HG02763 (cell line): ENCODE data around the gene CA12.
"Not testable (repeated sequence)": the region's sequence is repeated elsewhere in the genome, so short reads cannot be mapped to it uniquely, and the experiment has no call there.

Experiments
- ATAC-seq: cut with Tn5 transposase; IDR thresholded peaks from one replicate; pipeline ENCODE4 v1.9.1; 2021; ENCODE audit warnings: mild to moderate bottlenecking, moderate library complexity; ENCODE audit not compliant: unreplicated experiment

Gene CA12

GRCh38 chr15:63339006-63339766, 42.5 kb downstream of the CA12 start:
- no peak for ATAC-seq

- ATAC-seq = no peak
Measured at GRCh38 chr15:63338170-63338569, 43.5 kb downstream of the CA12 start.

GRCh38 chr15:63337046-63337445, 44.6 kb downstream of the CA12 start:
- ATAC-seq = no peak

DNA sequence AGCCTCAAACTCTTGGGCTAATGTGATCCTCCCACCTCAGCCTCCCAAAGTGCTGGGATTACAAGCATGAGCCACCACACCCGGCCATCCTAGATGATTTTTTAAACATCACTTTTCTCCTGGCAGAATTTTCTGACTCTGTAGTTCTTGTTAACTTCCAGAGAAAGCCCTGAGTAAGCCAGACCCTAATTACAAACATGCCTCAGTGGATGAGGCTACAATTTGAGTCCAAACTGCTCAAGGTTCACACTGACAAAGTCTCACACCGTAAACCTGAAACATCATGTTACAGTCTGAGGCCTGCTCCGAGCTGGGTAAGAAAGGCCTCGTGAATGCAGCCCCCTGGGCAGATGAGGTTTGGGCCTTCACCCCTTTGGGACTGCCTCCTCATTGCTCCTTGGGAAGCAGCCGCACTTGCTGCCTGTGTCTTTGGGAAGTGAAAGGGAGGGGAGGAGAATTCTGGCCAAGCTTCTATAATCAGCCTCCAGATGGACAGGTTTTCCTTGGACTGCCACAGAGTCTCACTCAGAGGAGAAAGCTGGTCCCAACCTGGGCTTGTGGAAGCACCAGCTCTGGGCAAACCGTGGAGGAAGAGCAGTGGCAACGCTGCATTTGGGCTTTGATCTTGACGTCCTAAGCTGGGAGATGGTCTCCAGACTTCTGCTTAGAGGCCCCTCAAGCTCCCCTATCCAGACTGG, 46.0 kb downstream of the CA12 start:
- no peak for ATAC-seq

DNA sequence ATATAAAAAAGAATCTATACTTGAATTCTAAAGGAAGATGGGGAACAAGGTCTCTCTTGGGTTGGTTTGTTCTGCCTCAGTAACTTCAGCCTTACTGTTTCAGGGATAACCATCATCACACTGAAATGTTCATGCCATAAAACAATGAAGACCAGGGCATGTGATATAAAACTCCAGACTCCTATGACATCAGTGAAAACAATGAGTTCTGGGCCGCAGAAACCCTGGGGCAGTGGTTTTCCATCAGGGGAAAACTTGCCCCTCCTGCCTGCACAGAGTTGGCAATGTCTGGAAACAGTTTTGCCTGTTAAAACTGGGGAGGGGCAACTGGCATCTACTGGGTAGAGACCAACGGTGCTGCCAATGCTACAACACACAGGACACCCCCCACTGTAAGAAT, 46.8 kb downstream of the CA12 start:
- no peak for ATAC-seq

DNA sequence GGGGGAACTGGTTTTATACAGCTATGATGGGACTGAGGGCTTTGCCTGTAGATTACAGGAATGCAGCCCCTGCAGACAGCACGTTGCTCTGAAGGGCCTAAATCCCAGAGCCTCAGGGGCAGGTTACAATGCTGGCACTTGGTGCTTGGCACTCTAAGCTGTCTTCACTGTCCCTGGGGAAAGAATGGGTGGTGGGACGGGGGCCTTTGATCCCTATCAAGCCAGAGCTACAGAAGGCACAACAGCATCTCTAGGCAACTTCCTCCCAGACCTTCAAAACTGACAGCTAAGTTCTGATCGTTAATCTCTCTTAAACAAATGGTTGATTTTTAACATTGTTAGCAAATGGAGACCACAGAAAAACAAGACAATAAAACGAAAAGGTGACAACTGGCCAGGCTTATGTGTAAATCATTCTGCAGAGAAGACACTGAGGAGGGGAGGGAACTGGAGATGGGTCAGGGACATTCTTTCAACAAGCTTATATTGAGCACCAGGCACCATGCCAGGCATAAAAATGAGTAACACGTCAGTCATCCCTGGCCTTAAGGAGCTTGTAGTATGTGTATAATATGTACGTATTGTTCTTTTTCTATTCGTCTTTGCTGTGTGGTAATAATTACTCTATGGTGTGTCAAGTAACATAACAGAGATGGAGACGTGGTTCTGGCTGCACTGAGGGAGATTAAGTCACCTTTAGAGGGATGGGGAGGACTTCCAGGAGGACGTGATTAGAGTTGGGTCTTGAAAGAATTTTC, 49.1 kb downstream of the CA12 start:
- no peak for ATAC-seq

- ATAC-seq = no peak
Measured at GRCh38 chr15:63331456-63331855, 50.2 kb downstream of the CA12 start.

GRCh38 chr15:63330926-63331325, 50.7 kb downstream of the CA12 start:
- ATAC-seq = no peak

DNA sequence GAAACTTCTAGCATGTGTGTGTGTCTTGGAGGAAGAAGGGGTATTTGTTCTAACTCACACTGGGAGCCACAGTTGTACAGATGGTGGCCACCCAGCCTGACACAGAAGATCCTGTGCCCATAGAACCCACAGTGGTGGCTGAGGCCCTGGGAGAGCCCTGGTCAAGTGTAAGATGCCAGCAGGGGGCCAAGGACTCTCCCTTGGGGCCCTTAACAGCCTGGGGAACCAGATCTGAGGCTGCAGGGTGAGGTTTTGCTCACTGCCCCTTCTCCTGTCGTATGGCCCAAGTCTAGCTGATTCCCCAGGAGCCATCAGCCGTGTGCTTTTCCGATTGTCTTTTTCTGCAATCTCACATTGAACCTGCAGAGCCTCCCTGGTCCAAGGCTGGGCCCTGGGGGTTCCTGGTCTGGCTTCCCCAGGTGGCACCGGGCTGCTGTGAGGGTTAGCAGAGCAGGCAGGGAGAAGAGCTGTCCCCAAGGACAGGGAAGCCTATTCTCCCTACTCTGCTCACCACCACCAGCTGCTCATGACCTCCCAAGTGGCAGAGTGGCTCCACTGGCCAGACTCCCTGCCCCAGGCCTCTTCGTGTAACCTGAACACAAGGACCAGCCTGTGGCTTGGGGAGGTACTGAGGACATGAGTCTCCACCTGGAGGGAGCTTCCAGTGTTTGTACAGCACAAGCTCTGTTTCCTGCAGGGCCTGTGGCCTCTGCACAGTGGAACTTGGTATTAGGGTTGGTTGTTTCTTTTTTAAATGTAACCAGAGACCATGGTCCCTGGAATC, 51.9 kb downstream of the CA12 start:
- ATAC-seq = no peak

GRCh38 chr15:63327648-63328421, 53.8 kb downstream of the CA12 start:
- ATAC-seq = no peak

- ATAC-seq = no peak
Measured at GRCh38 chr15:63324770-63325169, 56.9 kb downstream of the CA12 start.

DNA sequence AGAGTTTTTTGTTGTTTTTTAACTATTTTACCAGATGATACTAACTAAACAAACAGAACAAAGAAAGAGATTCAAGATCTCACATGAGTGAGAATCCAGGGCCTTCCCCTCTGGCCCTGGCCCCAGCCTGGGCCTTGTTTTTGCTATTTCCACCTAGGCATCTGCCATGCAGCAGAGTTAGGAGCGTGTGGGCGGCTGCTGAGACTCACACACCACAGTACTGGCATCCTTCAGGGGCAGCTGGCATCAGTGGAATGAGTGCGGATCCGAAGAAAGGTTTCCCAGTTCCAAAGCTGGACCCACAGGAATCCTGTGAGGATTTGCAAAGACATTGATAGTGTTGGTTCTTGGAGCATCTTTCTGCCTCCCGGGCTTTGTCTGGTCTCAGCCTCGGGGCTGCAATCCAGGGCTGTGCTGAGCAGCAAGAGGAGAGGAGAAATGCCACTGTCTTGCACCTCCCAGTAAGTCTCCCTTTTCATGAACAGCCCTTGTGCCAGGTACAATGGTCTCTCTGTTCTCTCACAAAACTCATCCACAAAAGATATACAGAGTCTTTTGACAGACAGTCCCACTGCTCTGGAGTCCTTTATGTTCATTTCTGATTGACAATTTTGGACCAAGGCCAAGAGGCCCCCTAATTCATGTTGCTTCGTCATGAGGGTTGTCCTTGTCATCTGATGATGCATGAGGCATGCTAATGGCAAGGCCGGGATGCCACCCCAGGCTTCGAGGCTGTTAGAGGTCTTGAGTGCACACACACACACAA, 57.7 kb downstream of the CA12 start:
- ATAC-seq = no peak

DNA sequence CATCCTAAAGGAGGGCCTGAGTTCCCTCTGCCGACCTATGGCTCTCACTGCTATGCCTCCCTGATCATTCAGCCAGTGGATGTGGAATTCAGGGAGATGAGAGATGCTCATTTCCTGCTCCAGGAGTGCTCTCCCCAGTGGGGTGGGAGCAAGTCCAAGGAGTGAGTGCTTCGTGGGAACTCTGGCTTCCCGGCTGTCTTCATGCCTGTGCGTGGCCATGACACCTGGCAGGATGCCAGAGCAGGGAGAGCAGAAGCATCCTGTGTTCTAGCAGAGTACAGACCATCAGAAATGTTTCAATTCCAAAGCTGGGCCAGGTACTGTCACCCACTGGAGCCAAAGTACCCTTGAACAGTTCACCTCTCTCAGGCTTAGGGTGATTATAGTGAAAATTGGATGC, 59.1 kb downstream of the CA12 start:
- ATAC-seq = no peak

DNA sequence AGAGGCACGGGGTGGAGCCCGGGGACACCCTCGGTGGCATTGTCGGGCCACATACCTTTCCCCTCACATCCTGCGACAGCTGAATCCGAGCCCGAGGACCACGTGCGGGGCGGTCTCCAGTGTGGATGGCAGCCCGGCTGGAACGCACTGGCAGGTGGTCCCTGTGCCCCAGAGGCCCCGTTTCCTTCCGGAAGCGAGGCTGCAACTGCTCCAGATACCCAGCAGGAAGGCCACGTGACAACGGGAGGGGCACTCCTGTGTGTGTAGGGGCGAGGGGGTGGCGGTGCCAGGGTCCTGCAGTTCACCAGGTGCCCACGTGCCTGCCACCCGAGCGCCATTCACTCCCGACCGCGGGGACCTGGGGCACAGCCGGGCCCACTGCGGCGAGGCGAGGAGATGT, 60.2 kb downstream of the CA12 start:
- ATAC-seq = no peak

DNA sequence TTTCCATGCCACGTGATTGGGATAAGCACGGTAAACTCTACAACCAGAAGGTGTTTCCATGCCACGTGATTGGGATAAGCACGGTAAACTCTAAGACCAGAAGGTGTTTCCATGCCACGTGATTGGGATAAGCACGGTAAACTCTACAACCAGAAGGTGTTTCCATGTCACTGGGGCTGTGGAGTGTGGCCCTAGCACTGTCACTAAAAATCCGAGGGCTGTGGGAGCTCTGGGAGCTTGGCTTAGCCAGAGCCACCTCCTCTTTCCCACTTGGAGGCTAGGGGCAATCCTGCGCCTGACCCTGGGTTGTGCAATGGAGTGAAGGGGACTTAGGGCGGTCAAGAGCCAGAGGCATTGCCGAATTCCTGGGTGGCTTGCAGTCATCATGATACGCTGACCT, 60.7 kb downstream of the CA12 start:
- ATAC-seq = not testable (repeated sequence)

DNA sequence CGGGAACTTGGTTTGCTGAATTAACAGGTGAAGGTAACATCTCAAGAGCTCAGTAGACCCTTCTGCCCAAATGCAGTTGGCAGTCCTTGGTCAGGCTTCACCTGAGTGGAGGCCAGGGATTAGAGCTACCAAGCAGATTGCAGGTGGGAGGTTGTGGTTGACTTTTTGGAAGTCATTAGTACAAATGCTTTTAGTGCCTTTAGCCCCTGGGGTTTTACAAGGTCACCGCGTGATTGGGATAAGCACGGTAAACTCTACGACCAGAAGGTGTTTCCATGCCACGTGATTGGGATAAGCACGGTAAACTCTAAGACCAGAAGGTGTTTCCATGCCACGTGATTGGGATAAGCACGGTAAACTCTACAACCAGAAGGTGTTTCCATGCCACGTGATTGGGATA, 61.2 kb downstream of the CA12 start:
- not testable (repeated sequence) for ATAC-seq

DNA sequence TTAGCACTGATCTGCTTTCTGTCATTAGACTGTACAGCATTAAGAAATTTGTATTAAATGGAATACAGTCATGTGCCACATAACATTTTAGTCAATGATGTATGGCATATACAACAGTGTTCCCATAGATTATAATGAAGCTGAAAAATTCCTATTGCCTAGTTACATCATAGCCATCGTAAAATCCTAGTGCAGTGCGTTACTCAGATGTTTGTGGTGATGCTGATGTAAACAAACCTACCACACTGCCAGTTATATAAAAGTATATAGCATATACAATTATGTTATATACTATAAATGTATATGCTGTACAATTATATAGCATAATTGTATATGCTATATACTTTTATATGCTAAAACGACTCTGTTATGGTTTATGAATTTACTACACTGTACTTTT, 62.6 kb downstream of the CA12 start:
- ATAC-seq = no peak

DNA sequence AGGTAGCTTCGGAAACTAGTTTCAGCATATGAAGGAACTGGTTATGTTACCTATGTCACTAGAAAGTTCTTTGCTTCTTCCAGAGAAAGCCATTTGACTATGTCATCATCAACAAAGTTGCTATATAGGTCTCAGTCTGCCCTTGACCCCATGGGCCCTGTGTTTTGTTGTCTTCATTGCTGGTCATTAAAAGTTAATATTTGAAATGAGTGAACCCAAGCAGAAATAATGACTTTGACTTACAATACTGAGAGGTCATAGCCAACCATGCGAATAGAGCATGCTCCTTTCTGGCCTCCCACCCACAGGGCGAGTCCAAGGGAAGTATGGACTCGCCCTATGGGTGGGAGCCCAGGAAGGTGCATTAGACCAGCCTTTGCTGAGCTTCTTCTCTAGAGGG, 63.3 kb downstream of the CA12 start:
- ATAC-seq = no peak

GRCh38 chr15:63314409-63314808, 67.2 kb downstream of the CA12 start:
- ATAC-seq = no peak

GRCh38 chr15:63313825-63314224, 67.8 kb downstream of the CA12 start:
- no peak for ATAC-seq
